ENCODE results near the gene ENTPD8. TPM values are rescaled to one million over a fixed set of nuclear protein-coding genes. Genes with fewer than 3 reads are reported as not detected.

Gene ENTPD8
- total RNA-seq, 3 donors from 2014 or later = 36.7 to 127 (median 74.8) TPM

DNA sequence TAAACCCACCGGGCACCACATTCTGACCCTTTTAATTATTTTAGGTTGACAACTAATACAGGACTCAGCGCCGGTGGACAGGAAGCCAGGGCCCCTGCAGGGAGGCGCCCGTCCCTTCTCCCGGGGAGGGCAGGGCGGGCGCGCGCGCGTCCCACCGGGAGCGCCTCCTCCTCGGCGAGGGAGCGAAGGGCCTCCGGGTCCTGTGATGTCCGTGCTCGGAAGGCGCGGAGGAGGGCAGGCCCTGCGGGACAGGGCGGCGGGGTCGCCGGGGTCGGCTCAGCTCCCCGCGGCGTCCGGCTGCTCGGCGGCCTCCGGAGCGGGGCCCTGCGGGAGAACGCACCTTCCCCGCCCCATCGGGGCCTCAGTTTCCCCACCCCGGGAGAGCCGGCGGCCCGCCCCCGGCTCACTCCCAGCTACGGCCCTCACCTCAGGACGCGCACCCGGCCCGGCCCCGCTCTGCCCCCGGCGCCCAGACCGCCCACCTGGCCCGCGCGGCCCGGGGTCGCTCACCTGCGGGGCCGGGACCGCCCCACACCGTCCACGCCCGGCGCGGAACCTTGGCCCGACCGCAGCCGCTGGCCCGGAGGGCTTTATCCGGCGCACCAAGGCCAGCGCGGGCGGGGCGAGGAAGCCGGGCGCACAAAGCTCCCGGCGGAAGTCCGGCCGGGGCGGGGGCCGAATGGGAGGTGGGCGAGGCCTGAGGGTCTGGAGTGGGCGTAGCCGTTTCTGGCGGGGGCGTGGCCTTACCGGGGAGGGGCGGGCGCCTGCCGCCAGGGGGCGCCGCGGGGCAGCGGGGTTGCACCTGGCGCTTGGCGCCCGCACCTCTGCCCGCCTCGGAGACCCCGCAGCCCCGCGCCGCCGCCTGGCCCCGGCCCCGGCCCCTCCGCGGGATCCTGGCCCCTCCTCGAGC is 18.3 kb downstream of the ENTPD8 start, which contains the start of the genes EXD3 and NOXA1:
Gene EXD3, minus strand, starts transcription at position 559 of the 910 bp plus-strand sequence. CDS start 27,805 bp downstream, outside the sequence.
Gene NOXA1, plus strand, starts transcription at position 790 of the 910 bp plus-strand sequence. CDS start 137 bp downstream, outside the sequence.
- Histone ChIP-seq H3K4me3 (peak within 1 kb of the TSS; percentile 94), H3K36me3 (ENCODE audit: low read depth) (no peaks in the 10 kb centered on the region), H3K4me1 (ENCODE audit: low read depth) (peaks cover 20% of the 10 kb centered on the region), H3K9me3 (no peaks in the 10 kb centered on the region)
- ATAC-seq (peak; percentile 93), DNase-seq (peak; percentile 96 to 98 (median 97))
- intact Hi-C loops (cut with DNase I, micrococcal nuclease) = no loop called here
- TF ChIP-seq, protein P1, sequence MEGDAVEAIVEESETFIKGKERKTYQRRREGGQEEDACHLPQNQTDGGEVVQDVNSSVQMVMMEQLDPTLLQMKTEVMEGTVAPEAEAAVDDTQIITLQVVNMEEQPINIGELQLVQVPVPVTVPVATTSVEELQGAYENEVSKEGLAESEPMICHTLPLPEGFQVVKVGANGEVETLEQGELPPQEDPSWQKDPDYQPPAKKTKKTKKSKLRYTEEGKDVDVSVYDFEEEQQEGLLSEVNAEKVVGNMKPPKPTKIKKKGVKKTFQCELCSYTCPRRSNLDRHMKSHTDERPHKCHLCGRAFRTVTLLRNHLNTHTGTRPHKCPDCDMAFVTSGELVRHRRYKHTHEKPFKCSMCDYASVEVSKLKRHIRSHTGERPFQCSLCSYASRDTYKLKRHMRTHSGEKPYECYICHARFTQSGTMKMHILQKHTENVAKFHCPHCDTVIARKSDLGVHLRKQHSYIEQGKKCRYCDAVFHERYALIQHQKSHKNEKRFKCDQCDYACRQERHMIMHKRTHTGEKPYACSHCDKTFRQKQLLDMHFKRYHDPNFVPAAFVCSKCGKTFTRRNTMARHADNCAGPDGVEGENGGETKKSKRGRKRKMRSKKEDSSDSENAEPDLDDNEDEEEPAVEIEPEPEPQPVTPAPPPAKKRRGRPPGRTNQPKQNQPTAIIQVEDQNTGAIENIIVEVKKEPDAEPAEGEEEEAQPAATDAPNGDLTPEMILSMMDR (IDR thresholded peaks at IDR 0.05) = peak; percentile 65

DNA sequence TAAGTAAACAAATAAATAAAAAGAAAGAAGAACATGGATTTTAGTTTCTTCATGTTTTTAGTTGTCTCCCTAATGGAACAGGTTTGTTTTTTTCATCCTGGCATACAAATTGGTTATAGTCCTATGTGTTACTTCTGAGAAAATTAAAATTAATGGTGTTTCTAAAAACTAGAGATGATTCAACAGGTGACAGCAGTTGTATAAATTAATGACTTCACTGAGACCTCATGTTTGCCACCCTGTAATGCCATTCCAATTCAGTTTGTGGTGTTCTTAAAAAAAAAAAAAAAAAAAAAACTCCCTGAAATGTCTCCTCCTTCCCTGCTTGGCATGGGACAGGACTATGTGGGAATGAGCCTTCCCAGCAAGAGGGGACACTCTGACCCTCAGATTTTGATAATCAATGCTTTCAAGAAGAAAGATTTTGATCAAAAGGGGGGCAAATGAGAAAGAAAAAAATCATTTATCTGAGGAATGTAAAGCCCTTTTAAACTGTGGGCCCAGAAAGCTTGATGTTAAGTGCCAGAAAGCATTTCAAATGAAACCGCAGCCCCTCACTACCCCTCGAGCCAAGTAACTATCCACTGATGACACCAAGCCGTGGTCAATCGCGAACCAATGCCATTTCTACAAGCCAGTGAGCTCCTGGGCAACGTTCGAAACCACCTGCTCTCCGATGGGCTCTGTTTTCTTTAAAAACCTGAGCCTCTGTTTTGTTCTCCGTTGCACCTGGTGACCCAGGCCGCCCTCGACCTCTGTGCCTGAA is 19.1 kb downstream of the ENTPD8 start:
- Histone ChIP-seq H3K4me1 (ENCODE audit: low read depth) (peaks cover 20% of the 10 kb centered on the region), H3K36me3 (ENCODE audit: low read depth) (no peaks in the 10 kb centered on the region), H3K4me3 (peak overlapping the region; percentile 94), H3K9me3 (no peaks in the 10 kb centered on the region)
- TF ChIP-seq, protein P1 (IDR thresholded peaks at IDR 0.05) = no peak
- DNase-seq (no peak), ATAC-seq (no peak)
- intact Hi-C loops (cut with DNase I, micrococcal nuclease) = no loop called here

DNA sequence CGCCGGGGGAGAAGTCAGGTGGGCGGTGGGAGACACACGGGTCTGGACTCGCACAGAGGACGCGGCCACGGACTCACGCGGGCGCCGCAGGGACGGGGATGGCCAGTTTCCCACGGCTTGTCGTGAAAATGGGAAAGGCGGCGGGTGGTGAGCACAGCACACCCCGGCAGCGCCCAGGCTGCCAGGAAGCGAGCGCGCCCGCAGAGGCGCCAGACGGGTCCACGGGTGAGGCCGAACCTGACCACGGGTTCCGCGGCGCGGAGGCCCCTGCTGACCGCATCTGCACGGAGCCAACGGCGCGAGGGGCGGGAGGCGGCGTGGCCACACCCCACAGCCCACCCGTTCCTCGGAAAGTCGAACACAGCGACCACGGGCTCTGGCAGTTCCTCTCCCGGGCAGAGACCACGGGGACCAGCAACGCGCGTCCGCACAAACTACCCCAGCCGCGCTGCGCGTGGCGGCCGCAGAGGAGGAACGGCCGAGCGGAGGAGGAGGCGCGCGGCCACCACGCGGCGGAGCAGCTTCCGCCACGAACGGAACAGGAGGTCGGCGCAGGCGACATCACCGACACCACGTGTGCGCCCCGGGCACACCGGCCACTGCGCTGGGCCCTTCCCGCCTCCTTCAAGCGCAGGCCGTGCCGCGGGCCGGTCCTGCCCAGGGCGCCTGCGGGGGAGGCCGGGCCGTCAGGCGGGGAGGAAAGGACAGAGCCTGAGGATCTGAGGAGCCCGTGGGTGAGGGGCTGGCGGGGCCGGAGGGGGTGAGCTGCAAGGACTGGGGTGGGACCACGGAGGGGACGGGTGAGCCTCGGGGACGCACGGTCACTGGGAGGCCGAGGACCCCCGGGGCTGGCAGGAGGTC is 23.8 kb downstream of the ENTPD8 start:
- peak in 2 of 3 donors; percentile 45 to 60 for DNase-seq
- no peak overlapping the region for H3K4me3 ChIP-seq
- TF ChIP-seq, protein P1 (IDR thresholded peaks at IDR 0.05) = no peak
- H3K36me3 ChIP-seq (ENCODE audit: low read depth) = no peaks in the 10 kb centered on the region
- H3K4me1 ChIP-seq (ENCODE audit: low read depth) = peaks cover 32% of the 10 kb centered on the region
- H3K9me3 ChIP-seq = no peaks in the 10 kb centered on the region
- intact Hi-C loops (cut with DNase I, micrococcal nuclease) = no loop called here
- peak; percentile 6 for ATAC-seq

DNA sequence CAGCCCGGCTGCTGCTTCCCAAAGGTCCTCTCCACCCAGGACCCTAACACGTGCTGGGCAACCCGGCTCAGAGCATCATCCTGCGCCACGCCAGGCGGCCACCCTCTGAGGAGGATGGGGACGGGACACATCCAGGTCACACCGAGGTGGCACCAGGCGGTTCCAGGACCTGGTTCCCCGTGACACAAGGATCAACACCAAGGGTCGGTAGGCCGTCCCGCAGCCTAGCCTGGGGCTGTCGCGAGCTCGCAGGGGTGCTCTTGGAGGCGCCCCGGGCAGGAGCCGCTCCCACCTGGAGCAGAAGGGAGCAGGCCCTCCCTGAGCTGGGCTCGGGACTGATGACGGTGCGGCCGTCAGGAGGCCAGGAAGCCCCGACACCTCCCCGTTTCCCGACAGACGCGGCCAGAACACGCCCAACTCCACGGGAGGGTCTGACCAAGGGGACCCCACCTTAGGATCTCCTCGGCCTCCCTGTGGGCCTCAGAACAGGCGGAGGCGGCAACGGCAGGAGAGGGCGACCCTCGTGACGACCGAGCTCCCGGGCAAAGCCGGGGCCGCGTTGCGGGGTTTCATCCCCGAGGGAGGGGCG is 24.5 kb downstream of the ENTPD8 start:
- Histone ChIP-seq H3K9me3 (no peaks in the 10 kb centered on the region), H3K36me3 (ENCODE audit: low read depth) (no peaks in the 10 kb centered on the region), H3K4me3 (no peak overlapping the region), H3K4me1 (ENCODE audit: low read depth) (peaks cover 36% of the 10 kb centered on the region)
- intact Hi-C loops (cut with DNase I, micrococcal nuclease) = no loop called here
- TF ChIP-seq, protein P1 (IDR thresholded peaks at IDR 0.05) = no peak
- ATAC-seq (no peak), DNase-seq (peak in 2 of 3 donors; percentile 30 to 55)
